HG03159 (cell line): ENCODE data around the gene FXR2.
"Not testable (repeated sequence)": the region's sequence is repeated elsewhere in the genome, so short reads cannot be mapped to it uniquely, and the experiment has no call there.

Source experiments
- ATAC-seq: cut with Tn5 transposase; IDR thresholded peaks from one replicate; pipeline ENCODE4 v1.9.1; 2021; ENCODE audit warnings: mild to moderate bottlenecking, moderate library complexity; ENCODE audit not compliant: unreplicated experiment

The FXR2 gene

GRCh38 chr17:7614425-7615264, at the start of gene FXR2:
Gene FXR2, minus strand, starts transcription at chr17:7614897. Its CDS starts 365 bp downstream, at chr17:7614532.
- ATAC-seq: peak; percentile 79

- ATAC-seq: no peak
These were observed 42.4 kb upstream of the FXR2 start for GRCh38 chr17:7656958-7657609.

GRCh38 chr17:7655541-7655840, 40.8 kb upstream of the FXR2 start:
- ATAC-seq: no peak

GRCh38 chr17:7654832-7655540, 40.3 kb upstream of the FXR2 start:
- no peak for ATAC-seq

- ATAC-seq: no peak
These were observed 38.0 kb upstream of the FXR2 start for GRCh38 chr17:7652388-7653356.

- ATAC-seq: no peak
These were observed 37.1 kb upstream of the FXR2 start for GRCh38 chr17:7651665-7652387.

GRCh38 chr17:7651097-7651664, 36.5 kb upstream of the FXR2 start:
- no peak for ATAC-seq

- no peak for ATAC-seq
These were observed 35.9 kb upstream of the FXR2 start, which contains the start of gene ATP1B2 for GRCh38 chr17:7650509-7651096. Gene ATP1B2, plus strand, starts transcription at chr17:7650926. Its CDS starts 593 bp downstream, at chr17:7651519.

- ATAC-seq: no peak
These were observed 32.3 kb upstream of the FXR2 start for GRCh38 chr17:7647018-7647417.

GRCh38 chr17:7646457-7646856, 31.8 kb upstream of the FXR2 start:
- ATAC-seq: no peak

- no peak for ATAC-seq
These were observed 30.1 kb upstream of the FXR2 start for GRCh38 chr17:7644775-7645174.

- ATAC-seq: not testable (repeated sequence)
These were observed 26.9 kb upstream of the FXR2 start for GRCh38 chr17:7641635-7642034.

GRCh38 chr17:7640783-7641182, 26.1 kb upstream of the FXR2 start:
- no peak for ATAC-seq

- ATAC-seq: no peak
These were observed 21.5 kb upstream of the FXR2 start for GRCh38 chr17:7636163-7636562.

- no peak for ATAC-seq
These were observed 19.7 kb upstream of the FXR2 start for GRCh38 chr17:7634384-7634783.

- ATAC-seq: no peak
These were observed 18.4 kb upstream of the FXR2 start for GRCh38 chr17:7633093-7633492.

GRCh38 chr17:7632492-7632894, 17.8 kb upstream of the FXR2 start:
- ATAC-seq: no peak

GRCh38 chr17:7631398-7632380, 17.0 kb upstream of the FXR2 start:
- no peak for ATAC-seq
